Measurements from ENCODE around the gene AP2M1. TPM values are rescaled to one million over a fixed set of nuclear protein-coding genes. Genes with fewer than 3 reads are reported as not detected.
A peak's percentile ranks its signal among the peaks of the same experiment; 100 is the strongest.

AP2M1 gene
- total RNA-seq, 1 donor from 2014 or later: 213 TPM

- no peaks in the 10 kb centered on the region for H3K9me3 Mint-ChIP-seq (ENCODE audit: low read depth)
- peaks cover 16% of the 10 kb centered on the region for H3K4me1 Mint-ChIP-seq (ENCODE audit: low read depth)
- no peaks in the 10 kb centered on the region for H3K27me3 Mint-ChIP-seq
- peaks cover 9% of the 10 kb centered on the region for H3K36me3 Mint-ChIP-seq (ENCODE audit: insufficient read depth)
- no peak overlapping the region for H3K27ac Mint-ChIP-seq
- no peak for TF ChIP-seq CTCF (IDR thresholded peaks at IDR 0.05; ENCODE audit: unreplicated experiment)
- no peak overlapping the region for H3K4me3 Mint-ChIP-seq (ENCODE audit: low read depth)
- DNase-seq (ENCODE audit: low spot score, unreplicated experiment): no peak
Measured at GRCh38 chr3:184172681-184173373, 1.8 kb upstream of the AP2M1 start.

GRCh38 chr3:184173374-184173722 is 1.3 kb upstream of the AP2M1 start:
- Mint-ChIP-seq H3K9me3 (ENCODE audit: low read depth) (no peaks in the 10 kb centered on the region), H3K27me3 (no peaks in the 10 kb centered on the region), H3K4me1 (ENCODE audit: low read depth) (peaks cover 16% of the 10 kb centered on the region), H3K4me3 (ENCODE audit: low read depth) (no peak overlapping the region), H3K36me3 (ENCODE audit: insufficient read depth) (peaks cover 9% of the 10 kb centered on the region), H3K27ac (no peak overlapping the region)
- TF ChIP-seq CTCF (IDR thresholded peaks at IDR 0.05; ENCODE audit: unreplicated experiment): no peak
- no peak for DNase-seq (ENCODE audit: low spot score, unreplicated experiment)

- Mint-ChIP-seq H3K9me3 (ENCODE audit: low read depth) (no peaks in the 10 kb centered on the region), H3K4me1 (ENCODE audit: low read depth) (peaks cover 16% of the 10 kb centered on the region), H3K27ac (peak overlapping the region; percentile 76), H3K27me3 (no peaks in the 10 kb centered on the region), H3K4me3 (ENCODE audit: low read depth) (peak overlapping the region; percentile 87), H3K36me3 (ENCODE audit: insufficient read depth) (peaks cover 10% of the 10 kb centered on the region)
- no peak for TF ChIP-seq CTCF (IDR thresholded peaks at IDR 0.05; ENCODE audit: unreplicated experiment)
- DNase-seq (ENCODE audit: low spot score, unreplicated experiment): no peak
Measured at GRCh38 chr3:184174284-184174645, 390 bp upstream of the AP2M1 start.

- H3K27ac Mint-ChIP-seq: peak overlapping the region; percentile 91
- no peaks in the 10 kb centered on the region for H3K27me3 Mint-ChIP-seq
- peak overlapping the region; percentile 87 for H3K4me3 Mint-ChIP-seq (ENCODE audit: low read depth)
- no peak for DNase-seq (ENCODE audit: low spot score, unreplicated experiment)
- TF ChIP-seq CTCF (IDR thresholded peaks at IDR 0.05; ENCODE audit: unreplicated experiment): no peak
- H3K36me3 Mint-ChIP-seq (ENCODE audit: insufficient read depth): peaks cover 15% of the 10 kb centered on the region
- peaks cover 16% of the 10 kb centered on the region for H3K4me1 Mint-ChIP-seq (ENCODE audit: low read depth)
- H3K9me3 Mint-ChIP-seq (ENCODE audit: low read depth): no peaks in the 10 kb centered on the region
Measured at GRCh38 chr3:184175506-184175905, 851 bp downstream of the AP2M1 start.

- Mint-ChIP-seq H3K4me3 (ENCODE audit: low read depth) (peak overlapping the region; percentile 87), H3K36me3 (ENCODE audit: insufficient read depth) (peaks cover 16% of the 10 kb centered on the region), H3K4me1 (ENCODE audit: low read depth) (peaks cover 16% of the 10 kb centered on the region), H3K27me3 (no peaks in the 10 kb centered on the region), H3K27ac (peak overlapping the region; percentile 89), H3K9me3 (ENCODE audit: low read depth) (no peaks in the 10 kb centered on the region)
- DNase-seq (ENCODE audit: low spot score, unreplicated experiment): no peak
- TF ChIP-seq CTCF (IDR thresholded peaks at IDR 0.05; ENCODE audit: unreplicated experiment): no peak
Measured at GRCh38 chr3:184175981-184176376, 1.3 kb downstream of the AP2M1 start.
